Mesodermal cell (in vitro differentiated cells): ENCODE data around the gene LENG9.

Experiments used
- H3K27ac ChIP-seq: 2 replicates; pipeline ENCODE4 v1.7.0; 2013; ENCODE audit warnings: mild to moderate bottlenecking, low read depth, low read length, moderate library complexity; ENCODE audit not compliant: severe bottlenecking
- H3K36me3 ChIP-seq: 2 replicates; pipeline ENCODE4 v1.7.1; 2013; ENCODE audit warnings: mild to moderate bottlenecking, low read length, moderate library complexity; ENCODE audit not compliant: control insufficient read depth, insufficient read depth
- H3K4me1 ChIP-seq: one replicate; pipeline ENCODE4 v1.7.1; 2013; ENCODE audit warnings: mild to moderate bottlenecking, low read length; ENCODE audit not compliant: insufficient read depth, control insufficient read depth, poor library complexity, severe bottlenecking
- H3K4me3 ChIP-seq: 2 replicates; pipeline ENCODE4 v1.7.0; 2013; ENCODE audit warnings: low read length, control low read depth, mild to moderate bottlenecking; ENCODE audit not compliant: insufficient read depth, poor library complexity, severe bottlenecking; ENCODE audit errors: extremely low read depth
- H3K9me3 ChIP-seq: 2 replicates; pipeline ENCODE4 v1.7.1; 2013; ENCODE audit warnings: mild to moderate bottlenecking, low read length, moderate library complexity; ENCODE audit not compliant: control insufficient read depth
- WGBS, 2 experiments: methylation state at CpG; one replicate each; pipeline ENCODE4 v1.1.5; 2013; ENCODE audit warnings: missing lambda C conversion rate in 2 of 2; ENCODE audit not compliant: insufficient coverage in 2 of 2; 5-methylcytosine and 5-hydroxymethylcytosine counted together

Gene LENG9

GRCh38 chr19:54426291-54426931, 37.2 kb downstream of the LENG9 start:
- WGBS, 2 experiments, result 75 to 83% methylated on average over 13 to 15 of the region's 17 CpGs
- Histone ChIP-seq H3K4me3 (no peak overlapping the region), H3K36me3 (no peaks in the 10 kb centered on the region), H3K4me1 (peaks cover 13% of the 10 kb centered on the region), H3K27ac (no peak overlapping the region), H3K9me3 (no peaks in the 10 kb centered on the region)

- no peak overlapping the region for H3K4me3 ChIP-seq
- H3K27ac ChIP-seq, result no peak overlapping the region
- WGBS, 2 experiments, result 95 to 96% methylated on average over 4 to 5 of the region's 5 CpGs
- H3K36me3 ChIP-seq, result no peaks in the 10 kb centered on the region
- H3K4me1 ChIP-seq, result peaks cover 12% of the 10 kb centered on the region
- H3K9me3 ChIP-seq, result no peaks in the 10 kb centered on the region
Measured at GRCh38 chr19:54425382-54425723, 38.2 kb downstream of the LENG9 start.

- WGBS, 2 experiments, result 95% methylated on average over 26 to 27 of the region's 36 CpGs
- no peak overlapping the region for H3K27ac ChIP-seq
- no peak overlapping the region for H3K4me3 ChIP-seq
- H3K9me3 ChIP-seq, result no peaks in the 10 kb centered on the region
- H3K36me3 ChIP-seq, result no peaks in the 10 kb centered on the region
- peaks cover 9% of the 10 kb centered on the region for H3K4me1 ChIP-seq
Measured at GRCh38 chr19:54424660-54425381, 38.8 kb downstream of the LENG9 start.

GRCh38 chr19:54424201-54424600, 39.4 kb downstream of the LENG9 start:
- no peak overlapping the region for H3K4me3 ChIP-seq
- no peaks in the 10 kb centered on the region for H3K9me3 ChIP-seq
- H3K4me1 ChIP-seq, result peaks cover 4% of the 10 kb centered on the region
- no peaks in the 10 kb centered on the region for H3K36me3 ChIP-seq
- WGBS, 2 experiments, result 86 to 95% methylated on average over 12 of the region's 14 CpGs
- H3K27ac ChIP-seq, result no peak overlapping the region

- Histone ChIP-seq H3K4me1 (peaks cover 20% of the 10 kb centered on the region), H3K9me3 (no peaks in the 10 kb centered on the region), H3K36me3 (no peaks in the 10 kb centered on the region), H3K4me3 (no peak overlapping the region), H3K27ac (no peak overlapping the region)
- WGBS, 2 experiments, result 65 to 74% methylated on average over 15 to 17 of the region's 20 CpGs
Measured at GRCh38 chr19:54422136-54422535, 41.4 kb downstream of the LENG9 start.

- no peaks in the 10 kb centered on the region for H3K36me3 ChIP-seq
- 64 to 80% methylated on average over 5 to 7 of the region's 7 CpGs for whole genome bisulfite sequencing, 2 experiments
- H3K4me3 ChIP-seq, result no peak overlapping the region
- H3K9me3 ChIP-seq, result no peaks in the 10 kb centered on the region
- no peak overlapping the region for H3K27ac ChIP-seq
- H3K4me1 ChIP-seq, result peaks cover 20% of the 10 kb centered on the region
Measured at GRCh38 chr19:54421521-54421920, 42.1 kb downstream of the LENG9 start.

GRCh38 chr19:54421169-54421516, 42.4 kb downstream of the LENG9 start:
- Histone ChIP-seq H3K36me3 (no peaks in the 10 kb centered on the region), H3K27ac (peak overlapping the region; percentile 78), H3K9me3 (no peaks in the 10 kb centered on the region), H3K4me3 (no peak overlapping the region), H3K4me1 (peaks cover 20% of the 10 kb centered on the region)
- WGBS, 2 experiments, result 85% methylated on average over 2 of the region's 9 CpGs; no CpG with 5 or more reads in 1 of the 2 experiments

- Histone ChIP-seq H3K9me3 (no peaks in the 10 kb centered on the region), H3K4me1 (peaks cover 21% of the 10 kb centered on the region), H3K36me3 (no peaks in the 10 kb centered on the region), H3K4me3 (no peak overlapping the region), H3K27ac (peak overlapping the region; percentile 78)
- WGBS, 2 experiments, result 4 to 6% methylated on average over 9 to 11 of the region's 37 CpGs
Measured at GRCh38 chr19:54420383-54421168, 43.0 kb downstream of the LENG9 start.

GRCh38 chr19:54420068-54420382, 43.6 kb downstream of the LENG9 start:
- 17 to 18% methylated on average over 5 to 10 of the region's 10 CpGs for WGBS, 2 experiments
- H3K4me1 ChIP-seq, result peaks cover 23% of the 10 kb centered on the region
- no peak overlapping the region for H3K4me3 ChIP-seq
- H3K9me3 ChIP-seq, result no peaks in the 10 kb centered on the region
- no peaks in the 10 kb centered on the region for H3K36me3 ChIP-seq
- H3K27ac ChIP-seq, result peak overlapping the region; percentile 78

- H3K36me3 ChIP-seq, result no peaks in the 10 kb centered on the region
- no peaks in the 10 kb centered on the region for H3K9me3 ChIP-seq
- peak overlapping the region; percentile 5 for H3K27ac ChIP-seq
- no peak overlapping the region for H3K4me3 ChIP-seq
- peaks cover 23% of the 10 kb centered on the region for H3K4me1 ChIP-seq
- WGBS, 2 experiments, result 92 to 93% methylated on average over 16 to 22 of the region's 26 CpGs
Measured at GRCh38 chr19:54418930-54419800, 44.4 kb downstream of the LENG9 start.
